ENCODE results near the gene ZNF141. TPM values are rescaled to one million over a fixed set of nuclear protein-coding genes. Genes with fewer than 3 reads are reported as not detected.
"Not testable (repeated sequence)": the region's sequence is repeated elsewhere in the genome, so short reads cannot be mapped to it uniquely, and the experiment has no call there.

The ZNF141 gene
- total RNA-seq, 1 donor from 2014 or later, result 32.5 TPM

GRCh38 chr4:404006-404405, 66.4 kb downstream of the ZNF141 start:
- DNase-seq (ENCODE audit: low spot score in 2 of 2, unreplicated experiment in 2 of 2), result no peak
- no peak for TF ChIP-seq CTCF (IDR thresholded peaks at IDR 0.05; ENCODE audit: unreplicated experiment)
- peaks cover 44% of the 10 kb centered on the region for H3K36me3 Mint-ChIP-seq
- peaks cover 43% of the 10 kb centered on the region for H3K9me3 Mint-ChIP-seq
- no peaks in the 10 kb centered on the region for H3K4me1 Mint-ChIP-seq
- H3K4me3 Mint-ChIP-seq, result no peak overlapping the region
- no peak overlapping the region for H3K27ac Mint-ChIP-seq
- H3K27me3 Mint-ChIP-seq (ENCODE audit: low read depth), result no peaks in the 10 kb centered on the region

- DNase-seq (ENCODE audit: low spot score in 2 of 2, unreplicated experiment in 2 of 2); H3K27me3 Mint-ChIP-seq (ENCODE audit: low read depth); H3K4me1 Mint-ChIP-seq; H3K27ac Mint-ChIP-seq; H3K4me3 Mint-ChIP-seq: not testable (repeated sequence)
- Mint-ChIP-seq H3K9me3 (peaks cover 59% of the 10 kb centered on the region), H3K36me3 (peaks cover 45% of the 10 kb centered on the region)
Measured at GRCh38 chr4:408321-408720, 70.7 kb downstream of the ZNF141 start.

- no peak for DNase-seq (ENCODE audit: low spot score in 2 of 2, unreplicated experiment in 2 of 2)
- peaks cover 48% of the 10 kb centered on the region for H3K36me3 Mint-ChIP-seq
- H3K9me3 Mint-ChIP-seq, result peaks cover 56% of the 10 kb centered on the region
Measured at GRCh38 chr4:422587-422986, 85.0 kb downstream of the ZNF141 start.

More at GRCh38 chr4:422587-422986, 85.0 kb downstream of the ZNF141 start:
- H3K27me3 Mint-ChIP-seq (ENCODE audit: low read depth), result no peaks in the 10 kb centered on the region
- H3K4me1 Mint-ChIP-seq, result no peaks in the 10 kb centered on the region
- no peak for TF ChIP-seq CTCF (IDR thresholded peaks at IDR 0.05; ENCODE audit: unreplicated experiment)
- no peak overlapping the region for H3K4me3 Mint-ChIP-seq
- H3K27ac Mint-ChIP-seq, result no peak overlapping the region

Small RNAs within 50 kb of the gene (microRNA-seq; reads per million reads assigned to microRNA genes)
- gene MIR571, result not detected

Other genes starting within 250 kb of the ZNF141 start
- 10.1 to 11.1 TPM (median 10.8 TPM) in 3 replicates for gene ZNF718, start 213.3 kb upstream of the ZNF141 start, total RNA-seq
- 1.6 to 2.7 TPM (median 2.0 TPM) in 3 replicates for gene ZNF732, start 32.3 kb upstream of the ZNF141 start, total RNA-seq
- 55.9 to 56.9 TPM (median 56.0 TPM) in 3 replicates for gene ZNF721, start 161.3 kb downstream of the ZNF141 start, total RNA-seq
- 89.7 to 95.7 TPM (median 91.0 TPM) in 3 replicates for gene PIGG, start 161.4 kb downstream of the ZNF141 start, total RNA-seq
- gene TMEM271, start 238.5 kb downstream of the ZNF141 start, total RNA-seq, result 0.11 TPM in 1 of 3 replicates, not detected in the others